Measurements from ENCODE around the gene PIAS3.

Gene PIAS3

DNA sequence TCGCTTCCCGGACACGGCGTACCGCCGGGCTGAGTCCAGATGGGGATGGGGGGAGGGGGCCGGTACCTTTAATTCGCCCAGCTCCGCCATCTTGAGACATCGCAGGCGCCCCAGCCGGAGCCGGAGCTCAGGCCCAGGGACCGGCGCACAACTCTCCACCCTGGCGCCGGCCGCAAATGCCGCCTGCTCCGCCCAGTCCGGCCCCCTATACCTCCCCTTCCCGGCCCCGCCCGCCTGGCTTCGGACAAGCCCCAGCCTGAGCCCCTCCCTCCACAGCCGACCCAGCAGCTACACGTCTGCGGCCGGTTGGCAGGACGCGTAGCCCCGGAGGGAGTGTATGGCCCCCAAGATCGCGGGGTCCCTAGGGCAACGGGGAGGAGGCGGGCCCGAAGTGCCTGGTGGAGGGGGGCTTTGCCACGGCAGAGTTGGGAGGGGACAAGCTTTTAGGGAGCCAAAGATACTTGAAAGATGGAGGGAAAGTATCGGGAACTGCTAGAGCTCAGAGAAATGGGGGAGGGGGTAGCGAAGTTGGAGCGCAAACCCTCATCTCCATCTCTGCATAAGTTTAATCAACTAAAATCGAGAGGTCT is at the start of gene PIAS3:
TSS of gene PIAS3 (minus strand) at position 181 of the 590 bp plus-strand sequence. CDS start at position 90, 91 bp downstream.
- TF ChIP-seq, protein P1, sequence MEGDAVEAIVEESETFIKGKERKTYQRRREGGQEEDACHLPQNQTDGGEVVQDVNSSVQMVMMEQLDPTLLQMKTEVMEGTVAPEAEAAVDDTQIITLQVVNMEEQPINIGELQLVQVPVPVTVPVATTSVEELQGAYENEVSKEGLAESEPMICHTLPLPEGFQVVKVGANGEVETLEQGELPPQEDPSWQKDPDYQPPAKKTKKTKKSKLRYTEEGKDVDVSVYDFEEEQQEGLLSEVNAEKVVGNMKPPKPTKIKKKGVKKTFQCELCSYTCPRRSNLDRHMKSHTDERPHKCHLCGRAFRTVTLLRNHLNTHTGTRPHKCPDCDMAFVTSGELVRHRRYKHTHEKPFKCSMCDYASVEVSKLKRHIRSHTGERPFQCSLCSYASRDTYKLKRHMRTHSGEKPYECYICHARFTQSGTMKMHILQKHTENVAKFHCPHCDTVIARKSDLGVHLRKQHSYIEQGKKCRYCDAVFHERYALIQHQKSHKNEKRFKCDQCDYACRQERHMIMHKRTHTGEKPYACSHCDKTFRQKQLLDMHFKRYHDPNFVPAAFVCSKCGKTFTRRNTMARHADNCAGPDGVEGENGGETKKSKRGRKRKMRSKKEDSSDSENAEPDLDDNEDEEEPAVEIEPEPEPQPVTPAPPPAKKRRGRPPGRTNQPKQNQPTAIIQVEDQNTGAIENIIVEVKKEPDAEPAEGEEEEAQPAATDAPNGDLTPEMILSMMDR (IDR thresholded peaks at IDR 0.05; ENCODE audit: control extremely low read depth, extremely low read depth, low read depth, missing control alignments) = no peak
- peak; percentile 97 for DNase-seq (ENCODE audit: extremely low spot score)
- ChIA-PET POLR2A (interaction anchor here (0.6 to 3.0 kb wide), 16 partner anchors 8 to 180 kb away, joined by 3 to 16 read pairs (median 4); partner anchors contain the start of genes LIX1L, NUDT17 and RBM8A), CTCF (interaction anchor here (0.9 to 12.5 kb wide), 19 partner anchors 10 to 173 kb away, joined by 3 to 248 read pairs (median 6); partner anchors contain the start of genes ANKRD34A, NUDT17, POLR3C and POLR3GL)

DNA sequence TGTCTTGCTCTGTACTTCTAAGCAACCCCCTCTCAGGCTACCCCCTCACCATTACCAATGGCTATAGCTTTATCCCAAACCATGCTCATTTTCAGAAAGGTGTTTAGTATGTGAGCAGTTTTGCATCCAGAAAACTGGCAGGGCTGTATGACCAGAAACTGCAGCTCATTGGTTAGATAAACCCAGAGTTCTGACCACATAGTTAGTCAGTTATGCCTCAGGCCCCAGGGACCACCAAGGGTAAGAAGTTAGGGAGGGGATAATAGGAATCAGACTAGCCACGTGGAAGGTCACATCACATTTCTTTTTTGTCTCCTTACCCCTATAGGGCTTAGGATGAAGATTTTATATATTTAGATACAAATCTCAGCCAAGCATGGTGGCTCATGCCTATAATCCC is 49.8 kb upstream of the PIAS3 start:
- no peak for DNase-seq (ENCODE audit: extremely low spot score)
- TF ChIP-seq, protein P1 (IDR thresholded peaks at IDR 0.05; ENCODE audit: control extremely low read depth, extremely low read depth, low read depth, missing control alignments) = no peak
- ChIA-PET CTCF (interaction anchor here (1.1 to 10.4 kb wide), 11 partner anchors 11 to 126 kb away, joined by 3 to 107 read pairs (median 4); partner anchors contain the start of genes NUDT17 and PIAS3), POLR2A (interaction anchor here (0.5 to 1.1 kb wide), 2 partner anchors 19 to 100 kb away, joined by 5 to 8 read pairs; partner anchors contain the start of gene RBM8A)

DNA sequence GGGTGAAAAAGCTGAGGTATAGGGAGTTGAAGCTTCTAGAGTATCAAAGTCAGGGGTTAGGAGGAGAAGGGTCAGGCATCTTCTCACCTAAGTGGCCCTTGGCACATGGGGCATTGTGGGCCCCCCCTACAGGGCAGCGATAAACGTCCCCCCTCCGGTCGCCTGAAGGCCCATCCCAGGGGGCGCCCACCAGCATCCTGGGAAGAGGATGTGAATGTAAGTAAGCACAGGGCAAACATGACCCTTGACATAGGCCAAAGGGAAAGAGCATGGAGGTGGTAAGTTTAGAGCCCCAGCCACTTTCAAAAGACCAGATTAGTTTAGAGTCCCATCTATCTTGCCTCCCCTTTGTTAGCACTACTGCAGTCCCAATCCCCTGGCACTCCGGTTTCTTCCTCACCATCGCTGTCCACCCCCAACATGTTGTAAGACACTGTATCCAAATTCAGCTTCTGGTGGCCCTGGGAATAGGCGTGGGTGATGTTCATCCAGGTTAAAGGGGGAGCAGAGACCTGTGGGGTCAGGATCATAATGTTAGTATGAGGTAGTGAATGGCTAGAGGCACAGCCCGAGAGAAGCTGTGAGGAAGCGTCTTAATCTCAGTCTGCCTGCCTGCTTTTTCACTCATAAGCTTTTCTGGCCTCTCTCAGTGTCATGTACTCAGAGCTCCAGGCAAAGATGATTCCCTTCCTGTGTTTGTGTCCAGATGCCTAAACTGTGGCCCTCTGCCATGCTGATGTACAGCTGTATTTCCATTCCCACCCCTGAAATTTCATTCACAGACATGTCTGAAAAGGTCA is 48.3 kb upstream of the PIAS3 start:
- POLR2A ChIA-PET = interaction anchor here (0.6 kb wide), 1 partner anchor 56 kb away, joined by 3 read pairs; no protein-coding TSS in a partner anchor

DNA sequence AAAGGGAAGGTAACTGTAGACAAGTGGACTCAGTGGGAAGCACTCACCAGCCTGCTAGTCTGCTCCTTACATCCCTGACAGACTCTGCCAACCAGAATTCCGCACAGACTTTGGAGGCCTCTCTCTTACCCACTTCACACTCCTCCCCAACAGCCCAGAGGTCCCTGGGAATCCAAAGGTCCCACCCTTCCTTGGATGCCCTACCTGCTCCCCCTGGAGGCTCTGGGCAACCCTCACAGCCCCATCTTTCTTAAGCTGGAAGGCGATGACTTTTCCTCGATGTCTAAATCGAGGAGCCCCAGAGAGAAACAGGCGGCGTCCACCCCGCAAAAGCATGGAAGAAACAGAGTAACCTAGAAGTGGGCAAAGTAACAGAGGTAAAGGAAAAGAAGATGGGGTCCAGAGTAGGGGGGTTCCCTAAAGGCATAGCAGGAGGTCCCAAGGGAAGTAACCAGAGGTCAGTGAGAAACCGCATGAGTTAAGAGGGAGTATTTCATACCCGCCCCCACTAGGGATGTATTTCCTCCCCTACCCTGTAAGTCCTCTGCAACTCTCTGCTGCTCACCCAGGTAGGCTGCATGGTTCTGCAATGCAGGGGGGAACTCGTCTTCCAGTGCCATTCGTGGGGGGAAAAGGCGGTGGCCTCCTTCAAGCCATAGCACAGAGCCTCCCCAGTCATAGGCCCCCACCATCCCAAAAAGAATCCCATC is 42.6 kb upstream of the PIAS3 start:
- CTCF ChIA-PET = interaction anchor here (1.0 to 2.9 kb wide), 5 partner anchors 10 to 132 kb away, joined by 3 to 14 read pairs (median 4); no protein-coding TSS in a partner anchor
- TF ChIP-seq, protein P1 (IDR thresholded peaks at IDR 0.05; ENCODE audit: control extremely low read depth, extremely low read depth, low read depth, missing control alignments) = no peak
- no peak for DNase-seq (ENCODE audit: extremely low spot score)
- POLR2A ChIA-PET = no interaction called here

More for the DNA sequence above, 48.3 kb upstream of the PIAS3 start:
- CTCF ChIA-PET = interaction anchor here (0.7 to 10.4 kb wide), 9 partner anchors 8 to 100 kb away, joined by 3 to 107 read pairs (median 5); partner anchors contain the start of genes NUDT17 and PIAS3
- TF ChIP-seq, protein P1 (IDR thresholded peaks at IDR 0.05; ENCODE audit: control extremely low read depth, extremely low read depth, low read depth, missing control alignments) = no peak
- no peak for DNase-seq (ENCODE audit: extremely low spot score)

DNA sequence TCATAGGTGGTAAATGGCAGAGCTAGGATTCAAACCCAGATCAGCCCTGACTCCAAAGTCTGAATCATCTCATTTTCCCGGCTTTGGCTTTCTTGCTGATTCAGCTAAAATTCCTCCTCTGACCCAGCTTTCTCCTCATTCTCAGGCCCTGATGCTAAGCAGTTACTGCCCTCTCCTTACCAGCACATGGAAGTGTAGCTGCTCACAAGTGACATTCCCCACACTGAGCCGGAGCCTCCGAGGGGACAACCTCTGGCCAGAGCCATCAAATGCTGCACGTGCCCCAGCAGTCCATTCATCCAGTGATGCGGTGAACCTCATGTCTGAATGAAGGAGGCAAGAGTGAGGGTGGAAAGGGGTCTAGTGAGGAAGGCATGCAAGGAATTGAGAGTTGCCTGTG is 39.9 kb upstream of the PIAS3 start:
- TF ChIP-seq, protein P1 (IDR thresholded peaks at IDR 0.05; ENCODE audit: control extremely low read depth, extremely low read depth, low read depth, missing control alignments) = no peak
- CTCF ChIA-PET = interaction anchor here (0.9 to 5.3 kb wide), 4 partner anchors 9 to 122 kb away, joined by 4 to 44 read pairs (median 4); partner anchors contain the start of genes HJV, ITGA10 and NUDT17
- DNase-seq (ENCODE audit: extremely low spot score) = no peak
- POLR2A ChIA-PET = no interaction called here
